Hepatocyte (in vitro differentiated cells): ENCODE data around the gene SERBP1.

Experiments used
- CTCF ChIP-seq: fragments of 200-600 bp; sonication (generic); IDR thresholded peaks from 2 replicates; pipeline ENCODE4 v1.5.1; 2016; ENCODE audit warnings: antibody characterized with exemption, mild to moderate bottlenecking; ENCODE audit not compliant: poor library complexity
- EZH2phosphoT487 ChIP-seq: fragments of 200-600 bp; sonication (generic); IDR thresholded peaks from one replicate; pipeline ENCODE4 v1.6.1; 2018; ENCODE audit warnings: antibody characterized with exemption, mild to moderate bottlenecking, low read depth, moderate library complexity; ENCODE audit not compliant: unreplicated experiment, severe bottlenecking

DNA sequence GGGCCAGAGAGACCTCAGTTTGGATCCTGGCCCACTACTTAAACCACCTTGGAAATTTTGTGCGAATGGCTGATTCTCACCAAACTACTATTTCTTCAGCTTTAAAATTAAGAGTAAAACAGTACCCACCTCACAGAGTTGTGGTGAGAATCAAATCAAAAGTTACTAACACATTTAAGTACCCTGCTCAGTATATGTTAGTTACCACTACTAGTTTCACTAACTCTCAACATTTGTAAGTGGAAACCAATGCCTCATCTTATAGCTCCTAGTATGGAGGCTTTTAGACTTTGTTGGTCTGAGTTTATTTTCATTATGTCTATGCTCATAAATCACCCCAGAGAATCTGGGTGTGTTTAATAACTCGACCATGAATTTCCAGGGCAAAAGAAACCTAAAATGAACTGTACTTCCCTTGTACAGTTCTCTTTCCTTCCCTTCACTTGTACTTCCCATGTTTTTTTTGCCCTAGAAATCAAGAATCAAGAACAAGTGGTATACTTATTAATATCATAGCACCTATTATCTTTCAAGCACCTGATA, 11.6 kb upstream of the SERBP1 start:
- TF ChIP-seq CTCF (no peak), EZH2phosphoT487 (no peak)
